T-cell (primary cell): Measurements from ENCODE around the gene TJP2. TPM values are rescaled to one million over a fixed set of nuclear protein-coding genes. Genes with fewer than 3 reads are reported as not detected.
A peak's percentile ranks its signal among the peaks of the same experiment; 100 is the strongest.

Experiments used
- ATAC-seq, 4 experiments: fragments of 200-7000 bp in 3 of 4; fragments of 150-1000 bp in 1 of 4; cut with Tn5 transposase; replicated peaks in 1 of 4; 1 replicate in 3 of 4; 2 replicates in 1 of 4; pipeline ENCODE4 v1.10.0; 2021; ENCODE audit warnings: moderate library complexity in 3 of 4, mild to moderate bottlenecking in 2 of 4, moderate number of reproducible peaks in 1 of 4
- CTCF ChIA-PET, 2 donors: fragments of 300-600 bp; sonication (Branson Sonifier 250); formaldehyde crosslinking; loops; one replicate each; lab custom pipeline; 2022; ENCODE audit warnings: antibody characterized with exemption in 2 of 2; lab: Charles Lee
- POLR2A ChIA-PET, 2 donors: fragments of 300-600 bp; sonication (Branson Sonifier 250); formaldehyde crosslinking; loops; one replicate each; lab custom pipeline; 2022; ENCODE audit warnings: antibody characterized with exemption in 2 of 2; lab: Charles Lee
- DNase-seq, 35 experiments: peaks; one replicate each; pipeline versions ENCODE4 v3.0.0 to v3.0.0-alpha.2; 2013 to 2023
- H3K27ac ChIP-seq: one replicate; pipeline ENCODE4 v1.5.1; 2013; ENCODE audit warnings: low read length
- H3K27me3 ChIP-seq, 2 experiments: replicated peaks in 1 of 2; 1 replicate in 1 of 2; 2 replicates in 1 of 2; pipeline versions ENCODE4 v1.6.1 to v1.7.0; 2013; ENCODE audit warnings: low read length in 1 of 2, mixed read lengths in 1 of 2; ENCODE audit not compliant: control insufficient read depth in 2 of 2, insufficient read depth in 2 of 2; ENCODE audit errors: extremely low read depth in 1 of 2
- H3K36me3 ChIP-seq, 2 donors: 1 replicate in 1 of 2; 2 replicates in 1 of 2; pipeline versions ENCODE4 v1.6.1 to v1.7.0; 2013; ENCODE audit warnings: low read length in 1 of 2; ENCODE audit not compliant: control insufficient read depth in 2 of 2, insufficient read depth in 1 of 2; ENCODE audit errors: extremely low read depth in 1 of 2
- H3K4me1 ChIP-seq, 2 experiments: 1 replicate in 1 of 2; 2 replicates in 1 of 2; pipeline versions ENCODE4 v1.6.1 to v1.7.0; 2013; ENCODE audit warnings: low read length in 2 of 2, mixed read lengths in 1 of 2; ENCODE audit not compliant: insufficient read depth in 2 of 2, control insufficient read depth in 1 of 2; ENCODE audit errors: extremely low read depth in 1 of 2
- H3K4me3 ChIP-seq, 2 donors: 1 replicate in 1 of 2; 2 replicates in 1 of 2; pipeline versions ENCODE4 v1.5.1 to v1.7.0; 2013; ENCODE audit warnings: mild to moderate bottlenecking in 2 of 2, low read length in 1 of 2, moderate library complexity in 1 of 2; ENCODE audit not compliant: control insufficient read depth in 1 of 2; ENCODE audit errors: extremely low read depth in 1 of 2
- H3K9me3 ChIP-seq: 2 replicates; pipeline ENCODE4 v1.7.0; 2013
- H3K27ac Mint-ChIP-seq, 2 donors: one replicate each; pipeline ENCODE4 v1.8.0; 2020 to 2021; ENCODE audit warnings: mild to moderate bottlenecking in 2 of 2, mixed read lengths in 2 of 2
- H3K27me3 Mint-ChIP-seq, 2 donors: one replicate each; pipeline ENCODE4 v1.8.0; 2021 to 2022; ENCODE audit warnings: mixed read lengths in 2 of 2
- H3K36me3 Mint-ChIP-seq: one replicate; pipeline ENCODE4 v1.8.0; 2021; ENCODE audit warnings: mixed read lengths
- H3K4me1 Mint-ChIP-seq, 3 donors: one replicate each; pipeline ENCODE4 v1.8.0; 2020 to 2022; ENCODE audit warnings: mixed read lengths in 3 of 3, mild to moderate bottlenecking in 1 of 3
- H3K4me3 Mint-ChIP-seq, 3 donors: one replicate each; pipeline ENCODE4 v1.8.0; 2020 to 2022; ENCODE audit warnings: mild to moderate bottlenecking in 3 of 3, mixed read lengths in 3 of 3, moderate library complexity in 3 of 3
- H3K9me3 Mint-ChIP-seq, 3 donors: one replicate each; pipeline ENCODE4 v1.8.0; 2020 to 2022; ENCODE audit warnings: mixed read lengths in 3 of 3
- WGBS: methylation state at CpG from one replicate; pipeline ENCODE4 v1.1.5; 2013; ENCODE audit warnings: missing lambda C conversion rate; ENCODE audit not compliant: insufficient coverage; 5-methylcytosine and 5-hydroxymethylcytosine counted together
- total RNA-seq, 35 experiments: library from RNA in 6 of 35; stranded (reverse) in 6 of 35; fragments of 120-200 nt in 1 of 35; gene quantifications; one replicate each; pipeline versions ENCODE4 v1.2.1 to v1.2.4 and lab custom pipeline; 2013 to 2026

TJP2 gene
- total RNA-seq, 5 donors from 2014 or later (not counting 1 experiment from before 2014, with no cell fraction given) = 6.4 to 10.4 (median 6.6) TPM

GRCh38 chr9:69191231-69191630, 17.2 kb downstream of the TJP2 start:
- ChIA-PET CTCF (interaction anchor here (0.5 to 5.8 kb wide), 6 partner anchors 8 to 848 kb away, joined by 3 to 56 read pairs (median 6); no protein-coding TSS in a partner anchor), POLR2A (no interaction called here)
- Histone ChIP-seq H3K4me3 (no peak overlapping the region), H3K27me3 (no peaks in the 10 kb centered on the region), H3K36me3 (no peaks in the 10 kb centered on the region), H3K27ac (no peak overlapping the region), H3K9me3 (no peaks in the 10 kb centered on the region), H3K4me1 (peaks cover 2 to 7% of the 10 kb centered on the region in 2 experiments)
- Mint-ChIP-seq H3K4me1 (peaks cover 8 to 20% (median 16%) of the 10 kb centered on the region in 3 donors), H3K9me3 (no peaks in the 10 kb centered on the region), H3K36me3 (no peaks in the 10 kb centered on the region), H3K4me3 (peak overlapping the region in 1 of 3 donors; percentile 19), H3K27ac (peak overlapping the region in 1 of 2 donors; percentile 17), H3K27me3 (no peaks in the 10 kb centered on the region)
- DNase-seq (no peak), ATAC-seq (peak in 1 of 4 experiments; percentile 22)
- 43% methylated on average over 1 of the region's 3 CpGs for WGBS

GRCh38 chr9:69192214-69192613, 18.1 kb downstream of the TJP2 start:
- WGBS = 94% methylated on average over 2 of the region's 3 CpGs
- ChIA-PET POLR2A (no interaction called here), CTCF (interaction anchor here (1.2 to 5.8 kb wide), 9 partner anchors 10 to 159 kb away, joined by 3 to 56 read pairs (median 8); partner anchors contain the start of gene FXN (in 1 of the 2))
- H3K36me3 Mint-ChIP-seq = no peaks in the 10 kb centered on the region
- no peaks in the 10 kb centered on the region for H3K27me3 Mint-ChIP-seq
- DNase-seq (no peak), ATAC-seq (no peak)
- H3K36me3 ChIP-seq = no peaks in the 10 kb centered on the region
- no peak overlapping the region for H3K27ac Mint-ChIP-seq
- H3K4me3 Mint-ChIP-seq = no peak overlapping the region
- no peak overlapping the region for H3K4me3 ChIP-seq
- no peaks in the 10 kb centered on the region for H3K9me3 Mint-ChIP-seq
- H3K27me3 ChIP-seq = no peaks in the 10 kb centered on the region
- no peaks in the 10 kb centered on the region for H3K9me3 ChIP-seq
- H3K4me1 Mint-ChIP-seq = peaks cover 8 to 20% (median 16%) of the 10 kb centered on the region in 3 donors
- H3K27ac ChIP-seq = no peak overlapping the region
- peaks cover 2 to 7% of the 10 kb centered on the region in 2 experiments for H3K4me1 ChIP-seq

- Mint-ChIP-seq H3K36me3 (no peaks in the 10 kb centered on the region), H3K27me3 (no peaks in the 10 kb centered on the region), H3K4me3 (no peak overlapping the region), H3K9me3 (no peaks in the 10 kb centered on the region), H3K27ac (no peak overlapping the region), H3K4me1 (peaks cover 8 to 20% (median 16%) of the 10 kb centered on the region in 3 donors)
- no peaks in the 10 kb centered on the region for H3K27me3 ChIP-seq
- no peak for ATAC-seq
- no peak overlapping the region for H3K27ac ChIP-seq
- no peak for DNase-seq
- no peaks in the 10 kb centered on the region for H3K9me3 ChIP-seq
- peaks cover 2 to 7% of the 10 kb centered on the region in 2 experiments for H3K4me1 ChIP-seq
- no peaks in the 10 kb centered on the region for H3K36me3 ChIP-seq
- no CpG with 5 or more reads among the region's 1 CpG for WGBS
- ChIA-PET CTCF (interaction anchor here (0.6 to 5.8 kb wide), 23 partner anchors 8 to 191 kb away, joined by 3 to 56 read pairs (median 4); partner anchors contain the start of gene FXN (in 1 of the 2)), POLR2A (no interaction called here)
- no peak overlapping the region for H3K4me3 ChIP-seq
Measured at GRCh38 chr9:69193685-69194032, 19.6 kb downstream of the TJP2 start.

GRCh38 chr9:69194702-69195418, 20.8 kb downstream of the TJP2 start:
- H3K36me3 Mint-ChIP-seq = no peaks in the 10 kb centered on the region
- WGBS = 100% methylated on average over 2 of the region's 5 CpGs

GRCh38 chr9:69195668-69196067, 21.6 kb downstream of the TJP2 start:
- ChIA-PET POLR2A (interaction anchor here in 1 of 2 donors (0.5 kb wide), 1 partner anchor 143 kb away, joined by 3 read pairs; no protein-coding TSS in a partner anchor), CTCF (interaction anchor here (2.1 to 5.8 kb wide), 2 partner anchors 141 to 142 kb away, joined by 20 to 56 read pairs; no protein-coding TSS in a partner anchor)
- H3K4me1 Mint-ChIP-seq = peaks cover 16 to 29% (median 28%) of the 10 kb centered on the region in 3 donors
- 83% methylated on average over 1 of the region's 3 CpGs for WGBS
- H3K27me3 ChIP-seq = no peaks in the 10 kb centered on the region
- H3K27ac ChIP-seq = no peak overlapping the region
- H3K9me3 ChIP-seq = no peaks in the 10 kb centered on the region
- H3K27me3 Mint-ChIP-seq = no peaks in the 10 kb centered on the region
- no peak overlapping the region for H3K4me3 ChIP-seq
- H3K9me3 Mint-ChIP-seq = no peaks in the 10 kb centered on the region
- H3K4me3 Mint-ChIP-seq = no peak overlapping the region
- H3K36me3 Mint-ChIP-seq = no peaks in the 10 kb centered on the region
- H3K36me3 ChIP-seq = no peaks in the 10 kb centered on the region
- H3K27ac Mint-ChIP-seq = no peak overlapping the region
- H3K4me1 ChIP-seq = peaks cover 2 to 22% of the 10 kb centered on the region in 2 experiments
- ATAC-seq (no peak), DNase-seq (no peak)

More at GRCh38 chr9:69194702-69195418, 20.8 kb downstream of the TJP2 start:
- ChIA-PET CTCF (interaction anchor here (0.6 to 5.8 kb wide), 5 partner anchors 28 to 143 kb away, joined by 3 to 56 read pairs (median 3); no protein-coding TSS in a partner anchor), POLR2A (interaction anchor here in 1 of 2 donors (0.5 kb wide), 1 partner anchor 143 kb away, joined by 3 read pairs; no protein-coding TSS in a partner anchor)
- no peaks in the 10 kb centered on the region for H3K9me3 ChIP-seq
- ATAC-seq (no peak), DNase-seq (no peak)
- Mint-ChIP-seq H3K9me3 (no peaks in the 10 kb centered on the region), H3K27me3 (no peaks in the 10 kb centered on the region), H3K4me3 (no peak overlapping the region), H3K4me1 (peaks cover 12 to 26% (median 22%) of the 10 kb centered on the region in 3 donors), H3K27ac (no peak overlapping the region)
- H3K27me3 ChIP-seq = no peaks in the 10 kb centered on the region
- no peaks in the 10 kb centered on the region for H3K36me3 ChIP-seq
- no peak overlapping the region for H3K27ac ChIP-seq
- H3K4me1 ChIP-seq = peaks cover 2 to 15% of the 10 kb centered on the region in 2 experiments
- no peak overlapping the region for H3K4me3 ChIP-seq

GRCh38 chr9:69197687-69198086, 23.6 kb downstream of the TJP2 start:
- WGBS = 93% methylated on average over 3 of the region's 4 CpGs
- no peak for ATAC-seq
- H3K4me1 Mint-ChIP-seq = peaks cover 8 to 25% (median 22%) of the 10 kb centered on the region in 3 donors
- Histone ChIP-seq H3K27me3 (no peaks in the 10 kb centered on the region), H3K9me3 (no peaks in the 10 kb centered on the region), H3K36me3 (peaks cover 0 to 3% of the 10 kb centered on the region in 2 donors), H3K4me3 (no peak overlapping the region), H3K27ac (no peak overlapping the region), H3K4me1 (peaks cover 0 to 19% of the 10 kb centered on the region in 2 experiments)
- no peaks in the 10 kb centered on the region for H3K27me3 Mint-ChIP-seq
- ChIA-PET CTCF (interaction anchor here in 1 of 2 donors (0.7 to 1.0 kb wide), 2 partner anchors 10 to 145 kb away, joined by 3 to 7 read pairs; no protein-coding TSS in a partner anchor), POLR2A (interaction anchor here in 1 of 2 donors (0.7 kb wide), 1 partner anchor 95 kb away, joined by 6 read pairs; no protein-coding TSS in a partner anchor)
- no peaks in the 10 kb centered on the region for H3K9me3 Mint-ChIP-seq
- no peak overlapping the region for H3K27ac Mint-ChIP-seq
- H3K36me3 Mint-ChIP-seq = no peaks in the 10 kb centered on the region
- H3K4me3 Mint-ChIP-seq = no peak overlapping the region
- no peak for DNase-seq
